Fibroblast of skin of left quadriceps (primary cell): ENCODE results near the gene ROBO1.
A peak's percentile ranks its signal among the peaks of the same experiment; 100 is the strongest.

Source experiments
- DNase-seq, 2 experiments: peaks; one replicate each; pipeline ENCODE4 v3.0.0-alpha.2; 2013; ENCODE audit warnings: low read depth in 2 of 2

ROBO1 gene

DNA sequence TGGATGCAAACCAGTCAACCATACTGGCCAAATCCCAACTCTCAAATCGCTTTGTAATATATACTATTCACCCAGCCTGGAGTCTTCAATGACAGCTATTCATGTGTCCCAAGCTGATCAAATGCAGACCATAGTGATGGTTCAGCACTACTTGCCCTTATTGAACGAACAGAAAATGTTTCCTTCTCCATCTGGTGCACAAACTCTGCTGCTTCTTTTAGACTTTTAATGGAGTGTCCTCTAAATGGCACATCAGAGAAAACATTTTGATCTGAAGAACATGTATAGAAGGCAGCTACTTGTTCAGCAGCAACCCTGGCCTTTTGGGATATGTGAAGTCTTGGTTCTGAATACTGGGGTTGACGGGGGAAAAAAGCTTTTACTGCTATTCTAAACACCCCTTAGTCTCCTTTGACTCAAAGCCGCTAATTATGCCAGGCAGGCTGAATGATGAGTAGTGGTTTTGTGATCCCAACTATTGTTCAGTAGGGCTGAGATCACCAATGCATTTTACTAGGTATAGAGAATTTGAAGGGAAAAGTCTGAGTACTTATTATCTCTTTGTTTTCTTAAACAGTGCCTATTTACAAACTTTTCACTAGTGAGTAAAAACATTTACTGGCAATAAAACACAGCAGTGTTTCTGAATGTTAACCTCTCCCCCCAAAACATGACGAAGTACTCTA lies 781.2 kb downstream of the ROBO1 start:
- no peak for DNase-seq

DNA sequence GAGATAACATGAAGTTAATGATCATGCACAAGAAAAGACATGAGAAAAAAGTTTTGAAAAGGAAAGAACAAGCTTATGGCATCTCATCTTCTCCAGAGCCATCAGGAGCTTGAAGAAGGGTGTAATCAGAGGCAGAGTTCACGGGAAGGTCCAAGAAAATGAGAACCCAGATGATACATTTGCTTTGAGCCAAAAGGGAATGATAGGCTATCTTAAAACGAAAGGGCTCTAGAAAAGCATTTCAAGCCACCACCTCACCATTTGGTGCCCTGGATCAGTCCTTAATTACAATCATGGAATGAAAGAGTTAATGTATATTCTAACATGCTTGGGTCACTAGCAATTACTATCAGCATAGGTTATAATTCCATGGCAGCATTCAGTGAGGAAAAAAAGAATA lies 781.8 kb downstream of the ROBO1 start:
- no peak for DNase-seq

DNA sequence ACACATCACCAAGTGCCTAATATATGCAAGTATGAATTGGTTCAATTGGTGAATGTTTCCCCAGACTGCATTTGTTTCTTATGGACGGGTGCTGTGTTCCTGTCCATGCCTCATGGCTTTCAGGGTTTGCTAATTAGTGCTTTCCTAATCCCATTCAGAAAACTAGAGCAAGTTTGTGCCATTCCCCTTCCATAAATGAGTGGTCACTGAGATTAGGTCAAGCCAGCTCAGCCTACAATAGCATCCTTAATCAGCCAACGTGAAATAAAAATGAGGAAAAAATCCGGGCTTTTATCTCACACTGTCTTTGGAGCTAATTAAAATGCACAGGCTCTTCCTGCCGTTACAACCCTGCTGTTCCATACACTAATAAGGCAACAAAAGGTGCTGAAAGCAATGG lies 788.8 kb downstream of the ROBO1 start:
- DNase-seq, result no peak

DNA sequence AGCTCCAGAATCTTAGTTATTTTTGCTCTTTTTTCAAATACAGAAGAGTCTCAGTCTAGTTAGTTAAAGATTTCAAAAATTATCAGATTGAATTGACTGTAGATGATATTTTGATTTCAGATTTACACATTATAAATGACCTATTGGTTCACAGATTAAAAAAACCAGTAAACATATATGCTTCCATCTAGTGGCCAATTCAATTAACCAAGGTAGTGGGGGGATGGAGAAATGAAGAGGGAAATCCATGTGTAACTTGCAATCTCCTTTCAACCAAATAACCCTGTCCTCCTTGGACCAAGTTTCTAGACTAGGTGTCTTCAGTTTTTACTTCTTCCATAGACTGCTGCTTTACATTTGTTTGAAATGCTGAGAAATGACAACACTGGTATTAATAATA lies 789.8 kb downstream of the ROBO1 start:
- no peak for DNase-seq

DNA sequence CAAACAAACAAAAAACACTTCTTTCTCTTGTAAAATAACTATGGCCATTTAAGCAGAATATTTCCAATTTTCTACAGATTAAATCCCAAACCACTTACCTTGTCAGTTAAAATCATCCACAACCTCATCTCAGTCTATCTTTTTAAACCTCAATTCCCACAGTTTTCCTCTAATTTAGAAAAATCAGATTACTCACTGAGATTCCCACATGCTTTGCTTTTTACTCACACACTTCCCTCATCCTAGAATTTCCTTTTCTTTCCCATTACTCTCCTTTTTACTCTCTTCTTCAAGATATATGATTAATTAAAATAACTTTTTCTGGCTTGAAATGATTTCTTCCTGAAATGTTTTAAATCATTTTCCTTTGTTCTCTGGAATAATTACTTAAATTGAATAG lies 790.7 kb downstream of the ROBO1 start:
- DNase-seq, result no peak

DNA sequence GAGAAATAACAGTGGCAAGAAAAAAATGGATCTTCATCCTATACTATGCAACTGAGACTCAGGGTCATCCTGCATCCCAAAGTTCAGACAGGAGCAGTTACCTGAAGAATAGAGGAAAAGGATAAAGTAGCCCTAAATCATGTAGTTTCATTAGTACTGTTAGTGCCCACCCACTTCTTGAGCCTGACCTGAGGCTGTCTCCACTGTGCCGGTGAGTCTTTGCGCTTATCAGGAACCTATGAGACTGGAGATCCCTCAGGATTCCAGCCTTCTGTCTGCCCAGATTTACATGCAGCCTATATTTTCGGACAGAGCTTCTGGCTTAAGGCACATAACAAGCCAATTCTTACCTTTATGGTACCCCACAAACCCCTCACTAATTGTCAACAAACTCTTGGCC lies 791.6 kb downstream of the ROBO1 start:
- no peak for DNase-seq

DNA sequence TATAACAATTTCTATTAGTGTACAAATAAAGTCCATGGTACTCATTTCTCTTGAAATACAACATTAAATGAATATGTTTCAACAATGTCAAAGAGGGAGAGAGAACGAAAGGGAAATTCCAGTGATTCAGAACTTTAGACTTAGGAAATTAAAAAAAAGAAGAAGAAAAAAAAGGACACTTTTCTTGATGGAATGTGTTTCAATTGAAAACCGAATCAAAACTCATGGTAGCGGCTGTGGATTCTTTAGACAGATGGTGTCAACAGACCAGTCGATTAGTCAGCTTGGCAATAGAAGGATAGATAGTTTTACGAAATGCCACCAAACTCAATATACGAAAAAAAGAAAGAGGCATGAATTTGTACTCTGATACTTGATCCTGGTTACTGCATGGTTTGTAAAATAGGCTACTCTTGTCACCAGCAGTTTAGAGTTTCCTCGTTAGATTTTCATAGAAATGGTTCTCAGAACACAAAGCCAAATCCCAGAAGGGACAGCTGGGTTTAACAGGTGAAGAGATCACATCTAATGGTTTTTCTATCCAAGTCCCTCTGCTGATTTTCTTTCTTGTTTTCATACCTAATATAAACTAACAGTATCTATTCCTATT lies 793.5 kb downstream of the ROBO1 start:
- peak; percentile 34 to 35 for DNase-seq

DNA sequence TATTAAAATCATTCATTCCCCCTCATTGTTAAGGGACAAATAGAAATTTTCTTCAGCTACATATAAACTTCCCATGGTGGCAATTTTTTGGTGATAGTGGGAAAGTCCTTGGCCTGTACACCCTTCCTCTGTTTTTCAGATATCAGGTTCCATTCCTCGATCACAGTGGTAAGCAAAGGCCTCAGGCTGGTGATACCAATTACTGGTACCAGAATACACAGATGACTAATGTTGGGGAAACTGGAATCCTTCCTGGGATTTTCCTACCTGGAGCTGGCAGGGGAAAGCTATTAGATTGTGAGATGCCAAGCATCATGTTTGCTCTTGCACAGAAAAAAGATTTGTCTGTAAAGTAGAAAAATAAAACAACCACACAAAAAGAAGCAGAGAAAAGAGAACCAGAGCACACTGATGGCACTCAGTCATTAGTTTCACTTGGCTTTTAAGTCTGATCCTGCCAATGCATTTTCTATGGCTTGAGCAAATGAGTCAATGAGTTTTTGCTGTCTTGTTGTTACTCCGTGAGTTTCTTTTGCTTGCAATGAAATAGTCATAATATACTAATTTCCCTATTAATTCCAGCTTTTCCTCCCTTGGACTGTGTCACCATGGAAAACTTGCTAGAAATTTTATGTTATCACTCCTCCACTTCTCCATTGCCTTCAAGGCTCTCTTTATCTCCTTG lies 795.0 kb downstream of the ROBO1 start:
- no peak for DNase-seq

DNA sequence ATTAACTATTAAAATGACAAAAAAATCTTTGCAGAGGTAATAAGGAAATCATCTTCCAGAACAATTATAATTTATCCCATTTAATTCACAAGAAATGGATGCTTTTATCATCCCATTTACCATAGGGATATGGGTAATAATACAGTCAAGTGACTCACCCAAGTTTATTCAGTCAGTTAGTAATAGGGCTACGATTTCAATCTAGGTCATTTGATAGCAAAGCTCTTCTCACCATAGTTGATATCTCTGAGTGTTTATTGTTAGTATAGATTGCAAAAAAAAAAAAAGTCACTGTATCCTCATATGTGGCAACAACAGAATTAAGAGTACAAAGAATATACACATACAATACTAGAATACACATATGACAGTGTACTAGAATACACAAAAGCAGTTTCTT lies 797.1 kb downstream of the ROBO1 start:
- no peak for DNase-seq

DNA sequence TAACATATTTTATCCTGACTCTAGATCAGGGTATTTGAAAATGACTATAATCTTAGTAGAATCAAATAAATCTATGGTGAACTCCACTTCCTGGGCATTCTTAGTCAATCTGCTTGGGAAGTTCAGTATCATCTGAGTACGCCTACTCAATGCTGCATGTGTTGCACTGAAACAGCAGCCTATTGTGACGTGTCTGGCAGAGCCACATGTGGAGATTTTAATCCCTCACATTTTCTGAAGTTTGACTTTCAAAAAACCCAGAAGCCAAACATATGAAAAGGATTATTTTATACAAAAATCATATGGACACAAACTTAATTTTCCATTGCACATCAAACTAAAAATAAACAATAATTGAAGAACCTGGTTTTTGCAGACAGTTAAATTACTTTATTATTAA lies 798.3 kb downstream of the ROBO1 start:
- DNase-seq, result peak; percentile 44 to 56

DNA sequence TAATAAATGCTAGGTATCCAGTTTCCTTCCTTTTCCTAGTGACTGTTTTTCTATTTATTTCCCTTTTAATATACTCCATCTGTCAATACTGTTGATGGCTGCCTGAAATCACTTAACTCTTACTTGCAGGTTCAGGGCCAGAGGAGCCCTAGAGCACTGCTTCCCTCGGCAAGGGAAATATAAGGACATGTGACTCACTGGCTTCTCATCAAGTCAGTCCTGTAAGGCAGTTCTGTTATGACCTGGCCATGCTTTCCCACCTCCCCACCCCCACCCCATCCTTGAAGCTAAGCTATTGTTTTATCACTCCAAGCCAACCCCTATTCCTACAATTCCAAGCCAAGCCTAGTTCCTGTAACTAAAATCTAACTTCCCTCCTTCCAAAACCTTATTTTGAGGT lies 800.7 kb downstream of the ROBO1 start:
- no peak for DNase-seq

DNA sequence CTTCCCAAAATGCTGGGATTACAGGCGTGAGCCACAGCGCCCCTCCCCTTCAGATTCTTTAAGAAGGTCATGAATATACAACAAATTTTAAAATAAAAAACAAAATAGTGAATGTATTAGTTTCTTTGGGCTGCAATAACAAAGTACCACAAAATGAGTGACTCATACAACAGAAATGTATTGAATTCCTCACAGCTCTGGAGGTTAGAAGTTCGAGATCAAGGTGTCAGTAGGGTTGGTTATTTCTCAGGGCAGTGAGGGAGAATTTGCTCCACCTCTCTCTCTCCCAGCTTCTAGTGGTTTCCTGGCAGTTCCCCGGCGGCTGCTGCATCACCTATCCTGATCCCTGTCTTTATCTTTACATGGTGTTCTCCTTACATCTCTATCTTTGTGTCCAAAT lies 804.0 kb downstream of the ROBO1 start:
- no peak for DNase-seq

DNA sequence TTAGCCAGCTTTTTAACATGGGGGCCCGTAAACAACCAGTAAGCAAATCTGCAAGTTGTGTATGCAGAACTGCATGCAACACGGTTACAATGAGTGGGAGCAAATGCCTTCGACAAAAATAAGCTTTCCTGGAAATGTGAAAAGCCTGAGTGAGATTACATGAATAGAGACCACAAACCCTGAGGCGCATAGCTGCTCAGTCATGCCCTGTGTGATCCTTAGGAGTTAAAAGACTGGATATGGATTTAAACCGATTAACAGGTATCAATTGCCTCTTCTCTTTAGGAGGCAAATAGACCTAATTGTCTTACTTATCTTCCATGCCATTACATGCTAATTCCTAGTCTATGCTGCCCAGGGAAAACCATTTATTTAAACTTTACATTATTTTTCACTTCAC lies 810.3 kb downstream of the ROBO1 start:
- no peak for DNase-seq

DNA sequence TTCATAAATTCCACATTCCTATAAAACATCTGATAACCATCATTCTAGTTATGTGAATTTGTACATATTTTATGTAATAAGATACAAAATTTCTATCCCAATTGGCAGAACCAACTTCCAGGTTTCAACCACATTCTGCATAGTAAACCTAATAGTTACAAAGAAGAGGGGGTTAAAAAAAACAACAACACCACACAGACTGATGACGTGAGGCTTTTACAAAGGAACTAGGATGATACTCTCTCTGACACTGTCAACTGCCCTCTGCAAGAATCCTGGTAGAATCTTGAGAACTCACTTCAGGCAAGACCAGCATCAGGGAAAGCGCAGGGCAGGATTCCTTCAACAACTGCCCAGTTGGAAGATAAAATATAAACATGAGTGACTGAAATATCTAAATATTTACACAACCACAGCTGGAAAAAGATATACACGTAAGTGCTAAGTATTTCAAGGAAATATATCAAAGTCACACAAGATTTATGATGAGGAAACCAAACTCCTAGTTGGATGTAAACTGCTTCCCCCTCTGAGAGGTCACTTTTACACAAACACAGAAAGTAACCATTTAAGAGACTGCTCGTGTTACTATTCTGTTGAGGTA lies 816.4 kb downstream of the ROBO1 start:
- no peak for DNase-seq

DNA sequence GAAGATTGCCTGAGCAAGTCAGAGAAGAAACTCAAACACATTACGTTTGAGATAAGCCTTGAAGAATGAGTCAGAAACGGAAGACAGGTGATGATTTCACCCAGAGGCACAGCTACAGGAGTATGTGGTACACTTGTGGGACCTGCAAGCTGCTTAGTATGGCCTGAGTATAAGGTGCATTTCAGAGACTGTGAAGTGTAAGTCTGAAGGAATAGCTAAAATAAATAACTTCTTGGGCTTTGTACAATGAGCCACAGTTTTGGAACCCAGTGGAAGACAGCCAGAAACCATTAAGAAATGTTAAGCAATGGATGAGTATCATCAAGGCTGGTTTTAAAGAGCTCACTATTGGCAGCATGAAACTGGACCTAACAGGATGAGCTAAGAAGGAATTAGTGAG lies 826.2 kb downstream of the ROBO1 start:
- DNase-seq, result peak; percentile 80 to 82

DNA sequence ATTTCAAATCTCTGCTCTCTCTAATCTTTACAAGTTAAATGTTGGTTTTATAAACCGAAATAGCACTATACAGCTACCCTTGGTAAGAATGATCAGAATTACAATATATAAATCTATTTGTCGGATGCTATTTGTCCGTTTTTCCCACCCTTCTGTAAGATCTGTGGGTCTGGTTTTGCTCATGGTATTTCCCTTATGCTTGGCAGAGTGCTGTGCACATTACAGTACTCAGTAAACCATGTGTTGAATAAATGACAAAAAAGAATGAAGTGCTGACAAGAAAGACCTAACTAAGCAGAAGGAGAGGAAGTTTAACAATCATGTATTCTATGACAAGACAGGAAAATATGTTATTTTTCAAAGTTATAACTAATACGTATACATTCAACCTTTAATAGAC lies 827.2 kb downstream of the ROBO1 start:
- no peak for DNase-seq

DNA sequence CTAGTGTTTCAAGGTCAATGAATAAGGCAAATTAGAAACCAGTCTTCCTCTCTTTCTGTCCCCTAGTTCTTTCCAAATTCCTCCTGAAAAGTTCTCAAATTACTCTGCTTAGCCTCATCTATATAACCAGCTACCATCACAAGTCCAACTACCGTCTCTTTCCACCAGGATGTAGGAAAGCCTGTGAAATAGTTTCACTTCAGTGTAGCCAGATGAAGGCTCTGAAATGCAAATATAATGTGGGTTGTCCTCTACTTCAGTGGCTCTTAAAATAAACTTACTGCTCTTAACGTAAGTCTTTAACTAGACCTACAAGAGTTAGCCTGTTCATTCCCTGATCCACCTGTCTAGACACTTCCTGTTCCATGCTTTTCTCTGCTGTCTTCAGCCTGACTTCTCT lies 827.7 kb downstream of the ROBO1 start:
- no peak for DNase-seq

DNA sequence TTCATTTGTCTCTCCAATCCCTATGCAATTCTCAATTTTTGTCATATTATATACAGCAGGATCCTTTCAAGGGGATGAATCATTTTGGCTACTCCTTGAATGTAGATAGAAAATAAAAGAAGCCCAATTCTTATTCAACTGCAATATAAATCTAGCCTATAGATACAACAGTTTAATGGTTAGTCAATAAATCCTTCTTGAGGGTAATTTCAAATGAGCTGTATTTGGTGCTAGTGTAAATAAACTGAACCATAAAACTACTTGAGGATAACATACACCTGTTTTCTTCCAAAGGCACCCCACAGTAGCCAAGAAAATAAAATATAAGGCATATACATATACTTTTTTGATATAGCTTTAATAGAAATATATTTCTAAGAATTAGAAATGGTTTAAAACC lies 830.3 kb downstream of the ROBO1 start:
- DNase-seq, result no peak

DNA sequence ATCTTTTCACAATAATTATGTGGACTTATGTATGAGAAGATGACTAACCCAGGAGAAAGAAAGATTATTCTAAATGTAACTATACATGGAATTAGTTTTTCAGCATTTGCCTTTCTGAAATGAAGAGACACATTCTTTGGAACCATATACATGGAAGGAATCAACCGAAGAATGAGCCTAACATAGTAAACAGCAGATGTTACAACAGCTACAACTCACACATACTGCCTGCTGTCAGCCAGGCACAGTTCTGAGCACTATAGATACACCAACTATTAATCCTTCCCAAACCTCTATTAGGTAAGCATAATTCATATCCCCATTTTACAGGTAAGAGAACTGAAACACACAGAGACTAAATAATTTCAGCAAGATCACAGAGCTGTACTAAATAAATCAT lies 840.0 kb downstream of the ROBO1 start:
- DNase-seq, result no peak

DNA sequence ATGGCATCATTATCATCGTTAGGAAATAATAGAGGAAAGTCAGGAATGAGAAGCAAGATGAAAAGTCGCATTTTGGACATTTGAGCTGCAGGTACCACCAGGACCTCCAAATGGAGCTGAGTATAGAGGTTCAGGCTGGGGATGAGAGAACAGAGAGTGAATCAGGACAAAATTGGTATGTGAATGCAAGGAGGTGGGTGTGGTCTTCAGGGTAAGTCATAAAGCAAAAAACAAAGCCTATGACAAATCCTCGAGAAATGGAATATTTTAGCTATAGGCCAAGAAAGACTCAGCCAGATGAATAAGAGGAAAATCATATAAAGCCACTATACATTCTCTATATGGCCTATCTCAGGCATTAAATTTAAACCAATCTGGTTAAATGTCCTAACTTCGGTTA lies 841.3 kb downstream of the ROBO1 start:
- DNase-seq, result no peak

DNA sequence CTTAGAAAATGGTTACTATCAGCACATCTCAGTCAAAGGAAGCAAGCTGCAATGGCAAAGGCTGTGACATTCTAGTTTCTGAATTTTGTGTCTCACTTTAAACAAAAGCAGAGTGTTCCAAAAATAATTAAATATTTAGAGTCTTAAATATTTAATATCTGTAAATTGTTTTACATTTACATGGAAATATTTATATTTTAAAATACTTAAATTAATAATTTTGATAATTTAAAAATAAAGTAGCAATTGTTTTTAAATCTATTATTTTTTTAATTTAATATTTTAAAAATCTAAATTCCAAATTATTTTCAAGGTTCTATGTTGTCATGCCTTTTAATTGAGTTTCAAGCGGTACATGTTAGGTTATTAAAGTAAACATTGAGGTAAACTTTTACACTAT lies 843.1 kb downstream of the ROBO1 start:
- no peak for DNase-seq

DNA sequence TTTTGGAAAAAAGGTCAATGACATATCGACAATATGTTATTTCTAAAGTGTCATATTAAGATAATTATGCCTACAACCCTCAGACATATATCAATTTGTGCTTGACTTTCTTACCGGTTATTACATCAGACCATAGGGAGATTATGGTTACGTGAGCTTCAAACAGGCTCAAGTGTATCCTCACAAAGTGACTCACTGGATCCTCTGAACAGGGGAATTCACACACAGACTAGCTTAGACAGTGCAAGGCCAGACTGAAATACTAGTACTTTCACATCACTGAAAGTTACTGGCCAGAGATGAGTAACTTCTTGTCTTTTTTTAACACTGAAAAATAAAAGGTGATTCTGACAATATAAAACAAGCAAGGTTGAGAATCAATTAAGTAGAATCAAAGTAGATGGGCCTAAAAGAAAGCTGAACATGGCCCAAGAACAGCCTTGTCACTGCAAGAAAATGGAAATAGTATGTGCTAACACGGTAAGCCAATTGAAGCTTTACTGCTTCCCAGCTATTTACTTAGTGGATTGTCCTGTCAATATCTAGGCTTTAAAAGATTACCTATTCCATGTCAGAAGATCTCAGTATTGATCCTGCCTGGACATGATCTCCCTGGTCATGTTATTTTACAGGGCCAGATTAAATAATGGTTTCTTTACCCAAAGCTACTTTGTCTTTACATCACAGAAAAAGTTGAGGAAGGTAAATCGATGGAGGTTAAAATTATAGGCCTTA lies 848.6 kb downstream of the ROBO1 start:
- peak; percentile 83 to 84 for DNase-seq
